SK-N-SH treated with all-trans-retinoic acid at 6 μM for 48 hours (cell line): ENCODE measurements around the gene DYNLL1.

Source experiments
- ARNTL ChIP-seq: fragments of 450-650 bp; formaldehyde crosslinking; IDR thresholded peaks from 2 replicates; pipeline ENCODE4 v1.5.0; 2020; ENCODE audit warnings: low read depth, mild to moderate bottlenecking, moderate library complexity, borderline replicate concordance
- BACH2 ChIP-seq: fragments of 250-450 bp; sonication (Bioruptor Pico); IDR thresholded peaks from 2 replicates; pipeline ENCODE4 v1.9.0; 2021; ENCODE audit warnings: mild to moderate bottlenecking, borderline replicate concordance
- CREB5 ChIP-seq: fragments of 250-450 bp; sonication (Bioruptor Pico); IDR thresholded peaks from 2 replicates; pipeline ENCODE4 v1.5.1; 2020; ENCODE audit warnings: low read depth, mild to moderate bottlenecking, moderate library complexity
- CSDC2 ChIP-seq: fragments of 250-450 bp; sonication (Bioruptor Pico); IDR thresholded peaks from 2 replicates; pipeline ENCODE4 v1.5.0; 2020; ENCODE audit warnings: mild to moderate bottlenecking, moderate library complexity
- GLIS3 ChIP-seq: fragments of 250-450 bp; sonication (Bioruptor Pico); IDR thresholded peaks from 2 replicates; pipeline ENCODE4 v1.5.0; 2020; ENCODE audit warnings: mild to moderate bottlenecking, moderate library complexity
- PPARA ChIP-seq: fragments of 250-450 bp; sonication (Bioruptor Pico); IDR thresholded peaks from 2 replicates; pipeline ENCODE4 v1.5.0; 2020; ENCODE audit warnings: mild to moderate bottlenecking, borderline replicate concordance
- TCF4 ChIP-seq: fragments of 250-450 bp; sonication (Bioruptor Pico); IDR thresholded peaks from 2 replicates; pipeline ENCODE4 v1.8.0; 2021; ENCODE audit warnings: mild to moderate bottlenecking, moderate library complexity, borderline replicate concordance
- TOX ChIP-seq: fragments of 250-450 bp; sonication (Bioruptor Pico); IDR thresholded peaks from 2 replicates; pipeline ENCODE4 v1.8.0; 2021; ENCODE audit warnings: mild to moderate bottlenecking, moderate library complexity, borderline replicate concordance
- ZNF565 ChIP-seq: fragments of 450-650 bp; formaldehyde crosslinking; conservative IDR thresholded peaks from 2 replicates; pipeline ENCODE4 v1.5.0; 2020; ENCODE audit warnings: low read depth, mild to moderate bottlenecking, moderate library complexity
- ZNF8 ChIP-seq: fragments of 450-650 bp; formaldehyde crosslinking; IDR thresholded peaks from 2 replicates; pipeline ENCODE4 v1.5.0; 2020; ENCODE audit warnings: mild to moderate bottlenecking, moderate library complexity

- TF ChIP-seq CREB5: no peak
- TF ChIP-seq ARNTL (CRISPR knock-in tag): no peak
- no peak for TF ChIP-seq PPARA
- no peak for TF ChIP-seq ZNF565 (CRISPR knock-in tag)
- TF ChIP-seq TOX (CRISPR knock-in tag): no peak
- TF ChIP-seq ZNF8 (CRISPR knock-in tag): no peak
- no peak for TF ChIP-seq BACH2 (CRISPR knock-in tag)
- no peak for TF ChIP-seq CSDC2 (CRISPR knock-in tag)
- TF ChIP-seq TCF4 (CRISPR knock-in tag): no peak
- no peak for TF ChIP-seq GLIS3 (CRISPR knock-in tag)
Measured at GRCh38 chr12:120514002-120514401, 18.1 kb downstream of the DYNLL1 start.
